ENCODE data around the gene COG7.

The COG7 gene

DNA sequence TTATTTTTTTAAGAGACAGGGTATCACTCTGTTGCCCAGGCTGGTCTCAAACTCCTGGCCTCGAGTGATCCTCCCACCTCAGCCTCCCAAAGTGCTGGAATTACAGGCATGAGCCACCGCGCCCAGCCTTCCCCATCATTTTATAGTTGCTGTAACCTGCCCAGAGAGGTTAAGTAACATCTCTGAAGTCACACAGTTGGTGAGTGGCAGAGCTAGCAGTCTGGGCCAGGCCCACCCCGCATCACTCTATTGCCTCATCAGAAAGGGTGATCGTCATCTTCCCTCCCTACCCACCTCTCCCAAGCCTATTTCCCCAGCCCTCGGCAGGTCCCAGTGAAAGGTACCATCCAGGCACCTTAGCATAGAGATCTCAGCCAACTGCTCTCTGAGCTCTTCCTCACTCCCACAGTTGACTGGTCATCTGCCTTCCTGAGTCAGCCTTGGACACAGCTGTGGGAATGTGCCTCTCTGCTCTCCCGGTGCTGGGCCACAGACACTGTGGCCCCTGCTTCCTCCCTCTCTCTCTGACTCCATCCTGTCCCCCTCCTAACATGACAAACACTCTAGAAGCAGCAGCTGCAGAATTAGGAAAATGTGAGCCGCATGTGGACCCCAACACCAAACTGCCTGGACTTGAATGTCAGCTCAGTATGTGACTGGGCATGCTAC lies 93.8 kb downstream of the COG7 start:
- DNase-seq (ENCODE audit: low read depth), result no peak

DNA sequence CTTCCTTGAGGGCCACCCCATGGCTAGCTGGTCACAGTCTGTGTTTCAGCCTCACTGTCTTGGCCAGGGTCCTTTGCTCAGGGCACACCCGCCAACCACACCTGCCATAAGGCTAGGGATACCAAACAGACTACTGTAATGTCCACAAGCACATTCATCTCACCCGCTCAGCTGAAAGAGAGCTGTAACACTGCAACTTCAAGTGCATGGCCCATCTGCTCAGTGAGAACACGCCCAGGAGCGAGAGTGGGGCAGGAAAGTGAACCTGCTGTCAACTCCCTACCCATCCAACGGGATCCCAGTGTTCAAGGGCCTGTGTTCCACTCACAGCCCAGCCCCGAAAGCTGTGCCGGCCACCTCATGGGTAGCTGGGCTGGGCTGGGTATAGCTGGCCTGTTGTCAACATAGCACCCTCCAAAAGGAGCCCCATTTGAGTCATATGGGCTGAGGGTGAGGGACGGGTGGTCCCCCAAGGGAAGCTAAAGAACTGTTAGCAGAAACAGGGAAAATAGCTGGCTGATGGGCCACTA lies 95.2 kb downstream of the COG7 start:
- no peak for DNase-seq (ENCODE audit: low read depth)

- no peak for DNase-seq (ENCODE audit: low read depth)
Measured at GRCh38 chr16:23356941-23357340, 96.0 kb downstream of the COG7 start.

GRCh38 chr16:23355106-23355670 lies 97.8 kb downstream of the COG7 start:
- DNase-seq (ENCODE audit: low read depth), result no peak

DNA sequence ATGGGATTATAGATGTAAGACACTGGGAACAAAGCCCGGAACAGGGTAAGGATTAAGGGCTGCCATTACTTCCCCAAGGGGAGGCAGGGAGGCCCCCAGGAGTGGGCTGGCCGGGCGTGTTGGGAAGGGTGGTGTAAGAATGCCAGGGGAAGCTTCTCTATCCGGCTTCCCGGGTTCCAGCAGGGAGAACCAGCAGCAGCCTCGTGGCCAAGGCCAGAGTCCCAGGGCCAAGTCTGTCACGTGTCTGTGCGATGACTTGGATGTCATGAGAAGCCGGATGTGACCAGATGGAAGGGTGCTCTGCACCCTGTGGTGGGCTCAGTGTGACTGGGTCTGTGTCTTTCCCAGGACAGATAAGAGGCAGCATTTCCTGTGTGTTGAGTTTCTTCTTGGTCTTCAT lies 98.7 kb downstream of the COG7 start:
- no peak for DNase-seq (ENCODE audit: low read depth)

GRCh38 chr16:23353440-23353839 lies 99.5 kb downstream of the COG7 start:
- DNase-seq (ENCODE audit: low read depth), result no peak

GRCh38 chr16:23351360-23351759 lies 101.6 kb downstream of the COG7 start:
- no peak for DNase-seq (ENCODE audit: low read depth)

DNA sequence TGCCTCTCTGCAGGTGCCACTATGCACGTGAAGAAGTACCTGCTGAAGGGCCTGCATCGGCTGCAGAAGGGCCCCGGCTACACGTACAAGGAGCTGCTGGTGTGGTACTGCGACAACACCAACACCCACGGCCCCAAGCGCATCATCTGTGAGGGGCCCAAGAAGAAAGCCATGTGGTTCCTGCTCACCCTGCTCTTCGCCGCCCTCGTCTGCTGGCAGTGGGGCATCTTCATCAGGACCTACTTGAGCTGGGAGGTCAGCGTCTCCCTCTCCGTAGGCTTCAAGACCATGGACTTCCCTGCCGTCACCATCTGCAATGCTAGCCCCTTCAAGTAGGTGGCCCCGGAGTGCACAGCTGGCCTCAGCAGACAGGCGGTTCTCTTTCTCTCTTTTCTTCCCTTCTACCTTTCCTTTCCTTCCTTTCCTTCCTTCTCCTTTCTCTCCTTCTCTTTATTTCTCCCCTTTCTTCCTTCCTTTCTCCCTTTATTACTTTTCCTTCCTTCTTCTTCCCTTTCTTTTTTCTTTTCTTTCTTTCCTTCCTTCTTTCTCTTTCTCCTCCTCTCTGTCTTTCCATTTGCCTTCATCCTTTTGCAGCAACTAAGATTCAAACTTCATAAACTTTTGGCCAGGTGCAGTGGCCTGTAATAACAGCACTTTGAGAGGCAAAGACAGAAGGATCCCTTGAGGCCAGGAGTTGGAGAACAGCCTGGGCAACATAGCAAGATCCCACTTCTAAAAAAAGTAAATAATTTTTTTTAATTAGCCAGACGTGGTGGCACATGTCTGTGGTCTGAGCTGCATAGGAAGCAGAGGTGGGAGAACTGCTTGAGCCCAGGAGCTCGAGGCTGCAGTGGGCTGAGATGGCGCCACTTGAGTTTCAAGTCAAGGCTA lies 104.2 kb downstream of the COG7 start:
- DNase-seq (ENCODE audit: low read depth), result no peak

DNA sequence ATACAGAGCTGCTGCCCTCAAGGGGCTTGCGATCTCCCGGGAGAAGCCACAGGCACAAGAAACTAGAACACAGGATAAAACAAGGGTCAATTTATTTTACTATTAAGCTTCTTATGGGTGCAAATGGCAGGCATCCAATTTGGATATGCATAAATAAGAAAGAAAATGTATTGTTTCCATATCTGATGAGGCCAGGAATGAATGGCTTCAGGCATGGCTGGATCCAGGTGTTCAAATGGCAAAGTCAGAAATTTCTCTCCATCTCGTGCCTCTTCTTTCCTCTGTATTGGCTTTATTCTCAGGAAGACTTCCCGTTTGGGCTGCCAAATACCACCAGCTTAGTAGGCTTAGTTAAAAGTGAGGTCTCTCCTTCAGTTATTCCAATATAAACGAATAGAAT lies 107.8 kb downstream of the COG7 start:
- DNase-seq (ENCODE audit: low read depth), result no peak

DNA sequence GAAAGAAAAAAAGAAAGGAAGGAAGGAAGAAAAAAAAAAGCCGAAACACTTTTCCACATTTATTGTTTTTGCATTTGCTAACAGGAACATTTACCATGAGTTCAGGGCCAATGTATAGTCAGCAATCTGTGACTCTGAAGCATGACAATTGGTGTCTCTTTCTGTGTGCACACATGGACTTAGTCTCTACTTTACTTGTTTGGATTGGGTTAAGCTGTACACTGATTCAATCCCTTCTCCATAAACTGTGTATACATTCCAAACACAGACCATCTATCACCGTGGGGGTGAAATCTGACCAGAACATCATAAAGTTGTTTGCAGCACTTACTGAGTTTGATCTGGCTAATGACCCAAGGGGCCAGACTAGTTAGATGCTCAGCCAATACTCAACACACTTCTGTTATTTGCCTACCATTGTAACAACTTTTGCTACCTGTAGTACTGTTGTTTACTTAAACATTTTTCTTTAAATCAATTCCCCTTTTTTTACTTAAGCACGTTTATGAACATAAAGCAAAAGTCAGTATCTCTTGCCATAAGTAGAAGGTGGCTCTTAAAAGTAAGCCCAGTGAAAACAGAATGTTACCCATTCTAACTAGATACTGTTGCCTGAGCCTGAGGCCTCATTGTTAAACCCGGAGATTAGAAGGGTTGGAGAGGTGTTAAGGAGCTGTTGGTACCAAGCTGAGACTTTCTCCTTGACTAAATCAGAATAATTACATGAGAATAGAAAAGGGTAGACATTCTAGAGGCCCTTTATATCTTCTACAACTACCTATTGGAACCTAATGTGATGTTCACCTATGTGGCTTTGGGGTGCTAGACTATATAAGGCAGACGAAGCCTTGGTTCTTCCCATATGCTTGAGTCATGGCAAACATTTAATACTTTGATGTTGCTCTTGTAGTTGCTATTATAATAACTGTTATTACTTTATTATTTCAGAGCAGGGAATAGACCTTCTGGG lies 109.1 kb downstream of the COG7 start:
- no peak for DNase-seq (ENCODE audit: low read depth)

DNA sequence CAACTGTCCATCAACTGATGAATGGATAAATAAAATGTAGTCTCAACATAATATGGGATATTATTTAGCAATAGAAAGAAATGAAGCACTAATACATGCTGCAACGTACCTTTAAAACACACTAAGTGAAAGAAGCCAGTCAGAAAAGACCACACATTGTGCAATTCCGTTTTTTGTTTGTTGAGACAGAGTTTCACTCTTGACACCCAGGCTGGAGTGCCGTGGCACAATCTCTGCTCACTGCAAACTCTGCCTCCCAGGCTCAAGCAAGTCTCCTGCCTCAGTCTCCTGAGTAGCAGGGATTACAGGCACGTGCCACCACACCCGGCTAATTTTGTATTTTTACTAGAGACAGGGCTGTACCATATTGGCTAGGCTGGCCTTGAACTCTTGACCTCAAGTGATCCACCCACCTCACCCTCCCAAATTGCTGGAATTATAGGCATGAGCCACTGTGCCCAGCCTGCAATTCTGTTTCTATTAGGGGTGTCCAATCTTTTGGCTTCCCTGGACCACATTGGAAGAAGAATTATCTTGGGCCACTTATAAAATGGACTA lies 110.8 kb downstream of the COG7 start:
- no peak for DNase-seq (ENCODE audit: low read depth)

- DNase-seq (ENCODE audit: low read depth), result no peak
Measured at GRCh38 chr16:23339787-23340186, 113.2 kb downstream of the COG7 start.

Data from T-helper 22 cell (primary cell).